NK-92 (cell line): ENCODE data around the gene PRRX1.

Source experiments
- DNase-seq: peaks from one replicate; lab custom pipeline; 2025; ENCODE audit not compliant: unreplicated experiment; lab: John Stamatoyannopoulos, UW

Gene PRRX1

DNA sequence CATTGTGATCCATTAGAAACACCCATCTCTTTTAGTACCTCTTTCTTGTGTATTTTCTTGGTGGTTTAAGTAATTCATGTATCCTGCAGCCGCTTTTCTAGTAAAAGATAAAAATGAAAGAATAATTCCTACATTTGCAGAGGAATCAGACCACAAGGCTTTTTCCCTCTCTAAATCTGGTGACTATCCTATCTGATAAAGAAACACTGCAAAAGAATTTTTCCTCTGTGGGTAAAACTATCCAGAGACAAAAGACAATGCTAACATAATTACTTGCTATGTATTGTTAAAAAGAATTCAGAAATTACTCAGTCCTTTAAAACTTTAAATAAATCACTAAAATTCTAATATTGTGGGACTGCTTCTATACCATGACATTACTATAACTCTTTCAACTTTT lies 51.0 kb downstream of the PRRX1 start:
- no peak for DNase-seq

DNA sequence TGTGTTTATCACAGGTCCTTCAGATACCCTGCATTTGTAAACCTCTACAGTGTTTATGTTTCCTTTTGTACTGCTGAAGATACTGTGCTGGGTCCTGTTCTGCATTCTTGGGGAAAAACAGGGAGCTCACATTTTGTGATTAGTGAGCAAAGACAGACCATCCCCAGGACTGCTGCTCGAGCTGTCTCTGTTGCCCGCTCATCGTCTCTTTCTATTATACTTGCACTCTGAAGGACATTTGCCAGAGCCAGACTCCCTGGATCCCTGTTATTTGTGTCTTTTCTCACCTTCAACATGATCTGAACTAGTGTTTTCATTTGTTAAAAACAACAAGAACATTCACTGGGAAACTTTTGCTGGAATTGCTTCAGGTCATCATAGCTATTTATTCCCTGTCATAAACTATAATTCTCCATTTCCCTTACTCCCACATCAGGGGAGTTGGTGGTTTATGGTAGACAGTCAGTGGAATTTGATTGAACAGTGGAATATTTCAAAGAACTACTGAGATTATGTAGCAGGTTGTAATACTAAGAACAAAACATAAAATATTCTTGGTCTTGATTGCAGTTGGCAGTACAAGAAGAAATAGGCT lies 53.0 kb downstream of the PRRX1 start:
- DNase-seq, result no peak

DNA sequence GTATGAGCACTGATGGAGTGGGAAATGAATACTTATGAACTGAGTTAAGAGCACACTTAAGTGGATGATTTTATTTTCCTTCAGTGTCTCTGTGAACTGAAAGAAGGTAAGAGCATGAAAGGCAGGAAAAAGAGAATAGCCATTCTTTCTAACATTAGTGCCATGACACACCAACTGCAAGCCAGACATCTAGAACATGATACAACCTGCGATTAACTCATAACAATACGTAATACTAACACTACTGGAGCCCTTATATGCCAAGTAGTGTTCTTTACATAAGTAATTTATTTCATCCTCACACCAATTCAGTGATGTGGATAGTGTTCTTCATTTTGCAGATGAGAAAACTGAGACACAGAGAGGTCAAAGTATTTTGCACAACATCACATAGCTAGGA lies 56.7 kb downstream of the PRRX1 start:
- DNase-seq, result no peak

DNA sequence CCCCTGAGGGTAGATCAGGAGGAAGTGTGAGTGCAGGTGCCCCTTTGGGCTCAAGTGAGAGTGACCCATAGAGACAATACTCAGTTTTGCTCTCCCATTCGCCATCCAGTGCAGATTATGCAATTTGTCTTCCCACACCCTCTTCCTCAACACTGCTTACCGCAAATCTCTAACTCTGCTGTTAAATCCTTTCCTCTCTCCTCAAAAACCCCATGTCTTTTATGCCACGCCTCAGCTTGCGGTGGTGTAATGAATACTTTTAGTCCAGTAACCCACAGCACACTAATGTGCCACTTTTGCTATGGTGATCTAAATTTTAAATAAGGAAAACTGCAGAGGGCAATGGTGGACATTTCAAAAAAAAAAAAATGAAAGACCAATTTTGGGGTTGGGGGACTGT lies 57.7 kb downstream of the PRRX1 start:
- no peak for DNase-seq

DNA sequence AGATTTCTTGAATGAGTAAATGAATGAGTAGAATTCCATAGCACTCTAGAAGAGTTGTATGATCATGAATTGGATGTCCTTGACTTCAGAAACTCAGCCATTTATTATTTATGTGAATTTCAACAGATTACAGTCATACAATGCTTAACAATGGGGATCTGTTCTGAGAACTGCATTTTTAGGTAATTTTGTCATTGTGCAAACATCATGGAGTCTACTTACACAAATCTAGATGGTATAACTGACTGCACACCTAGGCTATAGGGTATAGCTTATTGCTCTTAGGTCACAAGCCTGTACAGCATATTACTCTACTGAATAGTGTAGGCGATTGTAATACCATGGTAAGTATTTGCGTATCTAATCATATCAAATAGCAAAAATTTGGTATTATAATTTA lies 59.6 kb downstream of the PRRX1 start:
- no peak for DNase-seq

DNA sequence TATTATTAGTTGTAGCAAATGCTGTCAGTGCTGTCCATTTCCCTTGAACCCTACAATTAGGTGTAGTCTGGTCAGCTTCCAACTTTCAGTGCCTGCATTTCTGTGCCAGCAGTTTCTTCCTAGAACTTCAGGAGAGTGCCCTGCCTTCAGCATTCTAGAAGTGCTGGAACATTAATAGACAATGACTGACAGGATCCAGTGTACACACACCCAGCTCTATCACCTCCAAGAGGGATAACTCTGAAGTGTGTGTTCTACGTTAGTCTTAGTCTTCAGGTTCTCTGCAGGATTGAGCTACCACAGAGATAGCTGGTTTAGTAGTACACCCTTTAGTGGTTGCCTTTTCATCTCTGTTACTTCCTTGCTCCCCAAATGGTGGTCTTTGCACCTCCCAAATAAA lies 61.4 kb downstream of the PRRX1 start:
- DNase-seq, result no peak

DNA sequence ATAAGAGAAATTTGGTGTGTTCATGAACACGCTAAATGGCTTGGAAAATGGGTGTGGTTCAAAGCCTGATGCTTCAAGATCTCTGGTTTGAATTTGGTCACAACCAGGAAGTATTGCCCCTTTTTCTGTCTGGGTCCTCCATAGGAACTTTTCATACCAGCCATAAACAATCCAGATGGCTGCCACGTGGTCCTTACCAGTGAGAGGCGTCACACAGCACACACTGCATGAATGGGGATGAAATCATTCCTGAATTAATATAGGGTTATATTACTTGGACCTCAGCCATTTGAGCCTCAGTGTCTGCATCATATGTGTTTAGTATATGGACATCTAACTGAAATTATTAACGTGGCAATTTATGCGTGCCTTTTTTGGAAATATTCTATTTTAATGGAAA lies 64.0 kb downstream of the PRRX1 start:
- DNase-seq, result no peak

DNA sequence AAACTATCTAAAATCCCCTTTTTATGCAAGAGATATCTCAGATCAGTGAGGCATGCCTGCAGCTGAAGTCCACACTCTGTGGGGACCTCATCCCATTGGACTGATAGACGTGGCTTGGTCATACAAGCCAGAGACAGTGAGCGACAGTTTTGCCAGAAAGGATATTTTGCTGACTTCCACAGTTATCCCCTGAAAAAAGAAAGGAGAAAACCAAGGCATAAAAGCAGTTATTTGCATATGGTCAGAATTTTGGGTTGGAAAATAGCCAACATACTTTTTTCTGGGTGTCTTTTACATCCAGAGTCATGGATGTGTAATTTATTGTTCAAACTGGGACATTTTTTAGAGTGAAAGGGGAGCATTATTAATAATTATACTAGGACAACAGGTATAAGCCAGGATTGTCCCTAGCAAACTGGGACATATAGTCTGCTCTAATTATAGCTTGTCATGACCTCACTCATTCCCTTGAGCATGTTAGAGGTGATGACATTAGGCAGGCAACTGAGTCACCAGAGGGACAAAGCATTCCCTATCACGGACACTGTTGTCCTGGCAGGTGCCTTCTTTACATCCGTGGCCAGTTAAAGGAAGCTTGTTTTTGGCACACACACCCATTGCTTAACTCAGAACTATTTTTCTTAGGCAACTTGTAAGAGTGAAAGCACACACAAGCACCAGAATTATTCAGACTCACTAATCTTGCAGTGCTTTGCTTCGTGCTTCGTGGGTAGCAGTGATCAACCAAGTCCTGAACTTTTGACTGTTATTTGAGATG lies 65.5 kb downstream of the PRRX1 start:
- no peak for DNase-seq

DNA sequence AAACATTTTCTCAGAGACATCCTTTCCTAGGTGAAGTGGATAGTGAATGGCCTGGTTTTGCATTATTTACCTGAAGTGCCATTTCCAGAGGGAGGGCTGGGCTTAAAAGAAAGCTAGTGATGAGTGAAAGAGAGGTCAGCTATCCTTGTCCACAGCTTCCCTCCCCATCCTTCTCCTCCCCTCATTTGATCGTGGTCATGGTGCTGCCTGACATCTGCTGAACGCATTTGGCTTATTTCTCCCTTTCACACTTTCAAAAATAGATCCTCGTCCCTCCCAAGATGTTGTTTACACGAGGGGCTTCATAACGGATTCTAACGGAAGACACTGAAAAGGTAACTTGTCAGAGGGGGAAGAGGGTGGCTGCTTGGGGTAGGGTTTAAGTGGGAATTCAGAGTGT lies 66.1 kb downstream of the PRRX1 start:
- DNase-seq, result no peak

DNA sequence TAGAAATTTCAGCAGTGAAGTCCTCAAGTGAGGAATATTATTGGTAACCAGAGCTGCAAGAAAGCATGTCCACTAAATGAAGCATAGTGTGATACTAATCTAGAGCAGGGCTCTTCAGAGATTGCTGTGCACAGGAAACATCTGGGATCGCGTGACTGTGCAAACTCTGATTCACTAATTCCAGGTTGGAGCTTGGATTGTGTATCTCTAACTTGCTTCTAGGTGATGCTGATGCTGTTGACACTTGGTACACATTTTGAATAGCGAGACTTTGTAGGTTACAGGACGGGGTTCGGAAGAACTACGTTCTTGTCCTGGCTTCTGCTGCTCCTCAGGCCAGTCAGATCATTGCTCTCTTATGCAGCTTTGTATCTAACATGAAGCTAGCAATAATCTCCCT lies 66.5 kb downstream of the PRRX1 start:
- no peak for DNase-seq

DNA sequence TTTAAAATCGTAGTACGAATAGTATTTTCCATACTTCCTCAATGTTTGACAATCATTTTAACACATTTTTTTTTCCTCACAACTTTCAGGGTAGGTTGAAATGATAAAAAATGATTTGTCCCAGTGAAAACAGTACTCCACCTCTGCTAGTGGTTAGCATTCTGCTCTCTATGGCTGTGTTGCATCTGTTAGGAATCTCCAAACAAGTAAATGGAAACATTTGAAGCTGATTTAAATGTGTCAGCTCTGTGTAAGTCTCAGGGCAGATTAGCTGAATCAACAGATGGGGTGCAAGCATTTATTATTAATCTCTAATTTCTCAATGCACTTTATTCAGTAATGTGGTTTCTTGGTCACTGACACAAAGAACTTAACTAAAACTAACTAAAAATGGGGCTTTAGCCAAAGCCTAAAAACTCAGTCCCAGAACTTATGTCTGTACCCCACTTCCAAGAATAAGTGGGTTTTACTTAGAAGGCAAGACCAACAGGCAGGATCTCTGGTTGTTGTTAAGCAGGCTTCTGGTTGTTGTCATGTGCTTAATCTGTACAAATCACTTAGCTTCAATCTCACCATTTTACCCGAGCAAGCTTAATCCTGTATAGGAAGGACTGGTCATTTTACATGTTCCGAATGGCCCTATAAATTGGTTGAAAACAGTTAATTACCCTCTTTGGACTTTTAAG lies 67.8 kb downstream of the PRRX1 start:
- DNase-seq, result no peak

DNA sequence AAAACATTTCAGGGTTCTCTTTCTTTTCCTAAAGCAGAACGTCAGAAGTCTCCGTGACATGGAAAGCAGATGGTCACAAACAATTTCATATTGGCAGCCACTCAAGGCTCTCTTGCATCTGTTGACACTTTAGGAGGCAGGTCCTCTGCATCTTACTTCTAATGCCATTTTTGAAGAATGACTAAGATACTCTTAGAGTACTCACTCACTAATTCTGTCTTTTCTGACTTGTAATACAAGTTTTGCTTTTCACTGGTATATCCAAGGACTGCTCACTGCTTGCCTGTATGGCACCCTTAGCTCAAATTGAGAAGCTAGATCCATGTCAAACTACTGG lies 68.3 kb downstream of the PRRX1 start:
- no peak for DNase-seq

DNA sequence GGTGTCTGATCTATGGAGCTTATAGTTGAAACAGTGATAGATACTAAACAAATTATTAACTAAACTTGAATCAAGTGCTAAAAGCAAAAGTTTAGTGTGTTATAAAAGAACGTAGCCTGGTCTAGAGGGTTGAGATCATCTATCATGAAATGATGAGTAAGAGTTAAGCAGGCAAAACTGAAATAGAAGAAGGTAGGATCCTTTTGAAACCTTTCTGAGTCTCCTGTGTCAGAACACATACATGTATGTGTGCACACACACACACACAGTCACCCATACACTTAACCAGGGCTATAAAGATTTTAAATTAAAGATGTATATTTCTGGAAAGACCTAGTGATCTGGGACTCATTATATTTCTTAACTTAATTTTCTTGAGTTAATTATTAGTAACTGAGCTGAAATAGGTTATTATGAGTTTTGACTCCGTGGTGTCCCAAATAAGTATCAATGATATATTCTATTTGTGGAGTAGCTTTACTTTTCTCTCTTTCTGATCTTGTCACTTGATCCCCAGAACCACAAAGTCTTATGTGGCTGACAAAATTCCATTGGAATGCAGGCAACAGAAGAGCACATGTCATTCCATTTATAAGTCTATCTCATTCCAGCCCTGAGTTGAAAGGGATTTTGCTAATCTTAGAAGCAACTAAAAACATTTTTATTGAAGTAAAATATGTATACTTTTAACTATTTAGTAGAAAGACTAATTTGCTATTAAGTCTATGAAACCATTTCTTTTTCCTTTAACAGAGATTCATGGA lies 70.7 kb downstream of the PRRX1 start:
- no peak for DNase-seq

DNA sequence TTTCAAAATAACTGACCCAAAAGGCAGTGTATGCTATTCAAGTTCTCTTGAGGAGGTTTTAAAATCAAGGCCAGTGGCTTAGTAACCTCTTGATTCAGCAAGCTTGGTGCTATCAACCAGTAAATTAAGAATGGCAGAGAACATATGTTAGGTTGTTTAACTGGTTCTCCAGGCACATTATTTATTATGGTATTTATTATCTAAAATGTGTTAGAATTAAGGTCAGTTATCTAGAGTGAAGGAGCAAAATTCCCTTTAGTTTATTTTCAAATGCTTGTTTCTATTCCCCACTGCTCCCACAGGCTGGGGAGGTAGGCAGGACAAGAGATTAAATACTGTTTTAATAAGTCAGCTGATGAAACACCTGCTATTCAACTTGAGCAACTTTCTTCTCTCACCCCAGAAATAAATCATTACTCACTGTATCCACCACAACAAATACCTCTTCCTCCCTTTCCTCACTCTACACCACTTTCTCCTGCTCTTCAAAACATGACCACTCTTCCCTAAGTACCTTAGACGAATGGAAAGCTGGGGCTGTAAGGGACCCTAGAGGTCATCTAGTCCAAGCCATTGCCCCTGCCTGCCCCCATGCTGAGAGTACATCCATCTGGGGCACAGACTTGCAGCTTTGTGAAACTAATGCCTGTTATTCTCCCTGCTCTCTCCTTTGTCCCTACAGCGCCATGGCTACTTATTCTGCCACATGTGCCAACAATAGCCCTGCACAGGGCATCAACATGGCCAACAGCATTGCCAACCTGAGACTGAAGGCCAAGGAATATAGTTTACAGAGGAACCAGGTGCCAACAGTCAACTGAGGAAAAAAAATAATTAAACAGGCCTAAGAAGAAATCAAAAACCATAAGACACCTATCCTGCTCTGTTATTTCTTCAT lies 71.7 kb downstream of the PRRX1 start:
- DNase-seq, result no peak

DNA sequence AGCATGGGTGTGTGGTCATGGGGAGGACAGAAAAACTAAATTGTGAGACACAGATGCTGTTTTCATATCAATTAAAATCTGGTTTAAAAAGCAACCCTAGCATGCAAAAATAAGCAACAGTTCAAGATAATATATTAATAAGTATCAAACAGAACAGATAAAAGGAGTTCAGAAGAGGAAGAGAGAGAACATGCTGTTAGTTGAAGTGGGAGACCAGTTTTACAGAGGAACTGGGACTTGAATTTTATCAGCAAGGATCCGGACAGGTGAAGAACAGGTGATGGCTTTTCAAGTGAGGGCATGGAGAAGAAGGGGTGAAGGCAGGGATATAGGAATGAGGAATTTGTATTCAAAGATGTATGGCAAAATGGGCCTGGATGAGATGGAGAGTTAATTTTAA lies 75.9 kb downstream of the PRRX1 start:
- DNase-seq, result no peak

DNA sequence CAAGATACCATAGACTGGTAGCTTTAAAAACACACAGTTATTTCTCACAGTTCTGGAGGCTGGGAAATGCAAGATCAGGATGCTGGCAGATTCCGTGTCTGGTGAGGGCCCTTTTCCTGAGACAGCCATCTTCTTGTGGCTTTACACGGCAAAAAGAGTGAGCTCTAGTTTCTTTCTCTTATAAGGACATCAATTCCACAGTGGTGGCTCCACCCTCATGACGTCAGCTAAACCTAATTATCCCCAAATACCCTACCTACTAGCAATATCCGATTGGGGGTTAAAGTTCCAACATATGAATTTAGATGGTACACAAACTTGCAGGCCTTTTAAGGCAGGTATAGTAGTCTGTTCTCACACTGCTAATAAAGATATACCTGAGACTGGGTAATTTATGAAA lies 77.7 kb downstream of the PRRX1 start:
- DNase-seq, result no peak

DNA sequence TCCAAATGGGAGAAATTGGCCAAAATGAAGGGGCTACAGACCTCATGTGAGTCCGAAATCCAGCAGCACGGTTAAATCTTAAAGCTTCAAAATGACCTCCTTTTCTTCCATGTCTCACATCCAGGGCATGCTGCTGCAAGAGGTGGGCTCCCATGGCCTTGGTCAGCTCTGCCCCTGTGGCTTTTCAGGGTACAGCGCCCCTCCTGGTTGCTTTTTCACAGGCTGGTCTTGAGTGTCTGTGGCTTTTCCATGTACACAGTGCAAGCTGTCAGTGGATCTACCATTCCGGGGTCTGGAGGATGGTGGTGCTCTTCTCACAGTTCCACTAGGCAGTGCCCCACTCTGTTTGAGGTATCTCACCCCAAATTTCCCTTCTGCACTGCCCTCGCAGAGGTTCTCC lies 78.7 kb downstream of the PRRX1 start:
- no peak for DNase-seq

DNA sequence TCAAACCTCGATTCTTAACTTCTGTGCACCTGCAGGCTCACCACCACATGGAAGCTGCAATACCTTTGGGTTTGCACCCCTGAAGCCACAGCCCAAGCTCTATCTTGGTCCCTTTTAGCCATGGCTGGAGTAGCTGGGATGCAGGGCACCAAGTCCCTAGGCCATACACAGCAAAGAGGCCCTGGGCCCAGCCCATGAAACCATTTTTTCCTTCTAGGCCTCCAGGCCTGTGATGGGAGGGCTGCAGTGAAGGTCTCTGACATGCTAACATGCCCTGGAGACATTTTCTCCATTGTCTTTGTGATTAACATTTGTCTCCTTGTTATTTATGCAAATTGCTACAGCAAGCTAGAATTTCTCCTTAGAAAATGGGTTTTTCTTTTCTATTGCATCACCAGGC lies 79.2 kb downstream of the PRRX1 start:
- DNase-seq, result no peak

DNA sequence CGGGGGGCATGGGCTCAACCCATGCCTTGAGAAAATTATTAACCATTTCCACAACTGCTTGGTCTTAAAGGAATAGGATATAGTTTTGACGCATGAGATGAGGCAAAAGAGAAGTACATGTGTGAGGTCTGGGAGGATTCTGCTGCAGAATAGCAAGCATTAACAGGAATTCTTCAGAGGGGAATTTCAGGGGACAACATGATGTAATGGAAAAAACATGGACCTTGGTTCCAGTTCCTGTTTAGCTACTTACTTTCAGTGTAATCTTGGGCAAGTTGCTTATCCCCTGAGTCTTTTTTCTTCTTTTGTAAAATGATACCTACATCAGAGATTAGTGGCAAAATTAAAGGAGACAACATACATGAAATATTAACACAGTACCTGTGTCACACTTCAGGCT lies 85.6 kb downstream of the PRRX1 start:
- DNase-seq, result no peak

DNA sequence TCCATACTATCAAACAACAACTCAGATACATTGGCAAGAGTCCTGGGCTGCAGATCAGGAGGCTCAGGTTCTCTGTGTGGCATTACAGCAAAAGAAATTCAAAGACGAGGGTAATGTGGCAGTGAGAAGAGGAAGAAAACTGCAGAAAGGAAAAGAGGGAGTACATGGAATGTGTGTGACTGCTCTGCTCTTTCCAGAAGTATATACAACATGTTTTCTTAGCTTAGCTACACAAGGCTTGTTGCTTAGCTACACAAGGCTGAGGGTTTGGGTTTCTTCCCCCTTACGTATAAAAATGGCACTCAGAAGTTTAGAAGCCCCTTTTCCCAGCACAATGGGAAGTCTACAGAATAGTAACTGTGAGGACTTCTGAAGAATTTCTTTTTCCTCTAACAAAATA lies 86.0 kb downstream of the PRRX1 start:
- DNase-seq, result no peak

DNA sequence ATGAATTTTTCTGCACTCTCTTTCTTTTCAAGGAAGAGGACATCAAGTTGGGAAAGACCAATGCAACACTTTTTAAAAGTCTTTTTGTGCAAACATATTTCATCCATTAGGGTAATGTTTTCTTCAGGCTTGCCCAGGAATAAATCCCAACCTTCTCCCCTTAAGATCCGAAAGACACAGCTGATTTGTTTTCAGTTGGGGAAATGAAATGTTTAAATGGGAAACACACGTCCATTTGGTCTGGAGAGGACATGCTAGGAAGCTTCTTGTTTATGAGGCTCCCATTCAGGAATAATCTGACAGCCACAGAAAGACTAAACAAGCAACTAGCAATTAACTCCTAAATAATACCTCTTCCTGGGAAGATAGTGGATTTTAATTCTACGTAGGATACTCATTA lies 91.9 kb downstream of the PRRX1 start:
- DNase-seq, result no peak
